ENCODE data around the gene SMURF1. TPM values are rescaled to one million over a fixed set of nuclear protein-coding genes. Genes with fewer than 3 reads are reported as not detected.

SMURF1 gene
- total and polyA plus RNA-seq, 2 experiments from 2014 or later, result 6.8 to 19.1 TPM

GRCh38 chr7:99095698-99096097 is 48.2 kb downstream of the SMURF1 start:
- H3K27me3 ChIP-seq (replicated peaks; ENCODE audit: insufficient read depth), result no peaks in the 10 kb centered on the region
- peaks cover 5% of the 10 kb centered on the region; the same call in 1 of the 2 replicates for H4K20me1 ChIP-seq (ENCODE audit: insufficient read depth)
- no peaks in the 10 kb centered on the region for H3K9me2 ChIP-seq (ENCODE audit: insufficient read depth)
- H3K27ac ChIP-seq, result no peak overlapping the region
- no peaks in the 10 kb centered on the region for H3K36me3 ChIP-seq (ENCODE audit: low read depth)
- in situ Hi-C loops (cut with MboI), result no loop called here
- H3K4me2 ChIP-seq (ENCODE audit: unreplicated experiment), result no peak overlapping the region
- no peak for DNase-seq
- H3K4me1 ChIP-seq (ENCODE audit: insufficient read depth), result peaks cover 28% of the 10 kb centered on the region
- no peaks in the 10 kb centered on the region for H3K9me3 ChIP-seq (ENCODE audit: low read depth)
- no peak overlapping the region for H2AFZ ChIP-seq
- TF ChIP-seq EZH2 (IDR thresholded peaks at IDR 0.05; ENCODE audit: insufficient read depth, poor library complexity, severe bottlenecking) (no peak), EZH2phosphoT487 (IDR thresholded peaks at IDR 0.05; ENCODE audit: insufficient read depth, low read depth) (no peak)
- no peak overlapping the region for H3K9ac ChIP-seq
- peaks cover 100% of the 10 kb centered on the region for H3K79me2 ChIP-seq (ENCODE audit: insufficient read depth)
- H3F3A ChIP-seq (ENCODE audit: insufficient read depth), result peaks cover 25% of the 10 kb centered on the region
- 42 to 45% methylated on average over 3 of the region's 3 CpGs for WGBS, 2 experiments (ENCODE audit: low coverage in 1 of 2, low lambda C conversion rate in 2 of 2, missing lambda C conversion rate in 2 of 2)
- no peak overlapping the region for H3K4me3 ChIP-seq

- no peak overlapping the region for H2AFZ ChIP-seq
- in situ Hi-C loops (cut with MboI), result no loop called here
- H3K4me2 ChIP-seq (ENCODE audit: unreplicated experiment), result no peak overlapping the region
- no peaks in the 10 kb centered on the region for H3K9me2 ChIP-seq (ENCODE audit: insufficient read depth)
- peaks cover 100% of the 10 kb centered on the region for H3K79me2 ChIP-seq (ENCODE audit: insufficient read depth)
- H3K27ac ChIP-seq, result no peak overlapping the region
- no peak overlapping the region for H3K9ac ChIP-seq
- DNase-seq, result peak; percentile 28
- peaks cover 19% of the 10 kb centered on the region for H3F3A ChIP-seq (ENCODE audit: insufficient read depth)
- H4K20me1 ChIP-seq (ENCODE audit: insufficient read depth), result peaks cover 5% of the 10 kb centered on the region; the same call in 1 of the 2 replicates
- TF ChIP-seq EZH2phosphoT487 (IDR thresholded peaks at IDR 0.05; ENCODE audit: insufficient read depth, low read depth) (no peak), EZH2 (IDR thresholded peaks at IDR 0.05; ENCODE audit: insufficient read depth, poor library complexity, severe bottlenecking) (no peak)
- no peaks in the 10 kb centered on the region for H3K36me3 ChIP-seq (ENCODE audit: low read depth)
- H3K4me3 ChIP-seq, result no peak overlapping the region
- no peaks in the 10 kb centered on the region for H3K27me3 ChIP-seq (replicated peaks; ENCODE audit: insufficient read depth)
- H3K4me1 ChIP-seq (ENCODE audit: insufficient read depth), result peaks cover 28% of the 10 kb centered on the region
- no peaks in the 10 kb centered on the region for H3K9me3 ChIP-seq (ENCODE audit: low read depth)
Observed at GRCh38 chr7:99094401-99094800, 49.5 kb downstream of the SMURF1 start.

- Histone ChIP-seq H3F3A (ENCODE audit: insufficient read depth) (no peaks in the 10 kb centered on the region; the same call in 1 of the 2 replicates), H3K9me3 (ENCODE audit: low read depth) (no peaks in the 10 kb centered on the region), H3K4me1 (ENCODE audit: insufficient read depth) (peaks cover 12% of the 10 kb centered on the region; the same call in 1 of the 2 replicates), H3K27ac (no peak overlapping the region), H3K9me2 (ENCODE audit: insufficient read depth) (no peaks in the 10 kb centered on the region), H3K36me3 (ENCODE audit: low read depth) (no peaks in the 10 kb centered on the region), H3K79me2 (ENCODE audit: insufficient read depth) (peaks cover 100% of the 10 kb centered on the region), H3K4me3 (no peak overlapping the region), H3K27me3 (replicated peaks; ENCODE audit: insufficient read depth) (no peaks in the 10 kb centered on the region), H4K20me1 (ENCODE audit: insufficient read depth) (peaks cover 5% of the 10 kb centered on the region; the same call in 1 of the 2 replicates), H3K9ac (no peak overlapping the region), H2AFZ (no peak overlapping the region), H3K4me2 (ENCODE audit: unreplicated experiment) (no peak overlapping the region)
- in situ Hi-C loops (cut with MboI), result no loop called here
- DNase-seq, result no peak
- 92 to 93% methylated on average over 11 of the region's 11 CpGs for WGBS, 2 experiments (ENCODE audit: low coverage in 1 of 2, low lambda C conversion rate in 2 of 2, missing lambda C conversion rate in 2 of 2)
- TF ChIP-seq EZH2phosphoT487 (IDR thresholded peaks at IDR 0.05; ENCODE audit: insufficient read depth, low read depth) (no peak), EZH2 (IDR thresholded peaks at IDR 0.05; ENCODE audit: insufficient read depth, poor library complexity, severe bottlenecking) (no peak)
Observed at GRCh38 chr7:99092064-99092720, 51.7 kb downstream of the SMURF1 start.

GRCh38 chr7:99090771-99091542 is 53.0 kb downstream of the SMURF1 start:
- H4K20me1 ChIP-seq (ENCODE audit: insufficient read depth), result peaks cover 5% of the 10 kb centered on the region; the same call in 1 of the 2 replicates
- no peaks in the 10 kb centered on the region for H3K27me3 ChIP-seq (replicated peaks; ENCODE audit: insufficient read depth)
- H3K4me3 ChIP-seq, result no peak overlapping the region
- H3K9ac ChIP-seq, result no peak overlapping the region
- in situ Hi-C loops (cut with MboI), result no loop called here
- H3K9me3 ChIP-seq (ENCODE audit: low read depth), result no peaks in the 10 kb centered on the region
- H3K4me1 ChIP-seq (ENCODE audit: insufficient read depth), result peaks cover 12% of the 10 kb centered on the region; the same call in 1 of the 2 replicates
- no peak for TF ChIP-seq EZH2phosphoT487 (IDR thresholded peaks at IDR 0.05; ENCODE audit: insufficient read depth, low read depth)
- DNase-seq, result peak; percentile 55
- H3K4me2 ChIP-seq (ENCODE audit: unreplicated experiment), result no peak overlapping the region
- H3K27ac ChIP-seq, result peak overlapping the region; percentile 28
- no peaks in the 10 kb centered on the region for H3K9me2 ChIP-seq (ENCODE audit: insufficient read depth)
- no peaks in the 10 kb centered on the region for H3F3A ChIP-seq (ENCODE audit: insufficient read depth)
- peaks cover 100% of the 10 kb centered on the region for H3K79me2 ChIP-seq (ENCODE audit: insufficient read depth)
- no peaks in the 10 kb centered on the region for H3K36me3 ChIP-seq (ENCODE audit: low read depth)
- H2AFZ ChIP-seq, result no peak overlapping the region
- 39 to 50% methylated on average over 6 of the region's 6 CpGs for WGBS, 2 experiments (ENCODE audit: low coverage in 1 of 2, low lambda C conversion rate in 2 of 2, missing lambda C conversion rate in 2 of 2)

Data from GM23248 (cell line).